ENCODE data around the gene S100A12. TPM values are rescaled to one million over a fixed set of nuclear protein-coding genes. Genes with fewer than 3 reads are reported as not detected.
"Not testable (repeated sequence)": the region's sequence is repeated elsewhere in the genome, so short reads cannot be mapped to it uniquely, and the experiment has no call there.

Gene S100A12
- polyA plus RNA-seq, 1 of the 3 experiments (the other 2 are of a cell fraction), result not detected

DNA sequence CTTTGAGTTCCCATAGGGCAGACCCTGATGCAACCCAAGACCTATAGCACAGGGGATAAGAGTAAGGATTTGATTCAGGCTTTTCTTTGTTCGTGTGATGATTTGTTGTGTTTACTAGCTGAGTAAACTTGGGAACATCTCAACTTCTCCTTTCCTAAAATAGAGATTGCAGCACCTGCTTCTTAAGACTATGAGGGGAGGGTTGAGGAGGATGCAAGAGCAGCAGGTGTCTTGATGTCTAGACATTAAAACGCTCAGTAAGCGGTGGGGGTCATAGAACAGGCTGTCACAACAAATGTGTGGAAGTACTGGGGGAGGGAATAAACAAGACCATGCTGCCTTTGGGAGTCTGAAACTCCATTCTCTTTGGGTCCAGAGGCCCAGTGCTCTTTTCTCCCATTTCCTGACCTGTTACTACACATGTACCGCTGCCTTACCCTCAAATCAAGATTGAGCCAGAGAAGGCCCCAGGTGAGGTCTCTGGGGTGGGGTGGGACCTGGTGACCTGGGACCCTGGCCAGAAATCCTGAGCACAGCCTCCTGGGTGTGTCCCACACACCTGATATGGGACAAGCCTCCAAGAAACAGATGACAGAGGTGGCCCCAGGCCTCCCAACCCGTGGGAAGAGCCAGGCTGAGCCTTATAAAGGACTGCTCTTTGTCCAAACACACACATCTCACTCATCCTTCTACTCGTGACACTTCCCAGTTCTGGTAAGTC, 40.6 kb upstream of the S100A12 start, which contains the start of gene S100A7A:
TSS of gene S100A7A (plus strand) at position 671 of the 721 bp plus-strand sequence. CDS start 1,563 bp downstream, outside the sequence.
- Histone ChIP-seq H3K27ac (ENCODE audit: low read depth in 2 of 2, low read length in 1 of 2) (no peak within 1 kb of the TSS), H3K9me2 (no peaks in the 10 kb centered on the region), H3K36me3 (replicated peaks in 1 of 2; ENCODE audit: control insufficient read depth in 1 of 2, insufficient read depth in 2 of 2, low read length in 1 of 2) (no peaks in the 10 kb centered on the region), H3K4me3 (ENCODE audit: low read depth in 2 of 2, low read length in 1 of 2) (no peak within 1 kb of the TSS), H3K4me2 (no peak within 1 kb of the TSS), H4K20me1 (ENCODE audit: insufficient read depth) (no peaks in the 10 kb centered on the region), H3K79me2 (ENCODE audit: insufficient read depth) (no peaks in the 10 kb centered on the region), H3F3A (replicated peaks; ENCODE audit: insufficient read depth) (no peaks in the 10 kb centered on the region), H3K4me1 (ENCODE audit: control insufficient read depth in 1 of 2, insufficient read depth in 2 of 2, low read depth in 1 of 2, low read length in 1 of 2) (no peaks in the 10 kb centered on the region), H3K9ac (no peak within 1 kb of the TSS), H3K27me3 (ENCODE audit: insufficient read depth) (no peaks in the 10 kb centered on the region), H2AFZ (ENCODE audit: low read depth) (no peak within 1 kb of the TSS), H3K9me3 (no peaks in the 10 kb centered on the region)
- no peak for DNase-seq
- POLR2A ChIA-PET, result no interaction called here
- CTCF ChIA-PET, result no interaction called here
- TF ChIP-seq GABPA (IDR thresholded peaks at IDR 0.05; ENCODE audit: low read depth) (no peak), MEF2A (IDR thresholded peaks at IDR 0.05; ENCODE audit: borderline replicate concordance, low read depth) (no peak), FOXM1 (IDR thresholded peaks at IDR 0.05; ENCODE audit: low read depth) (no peak), TAF1 (IDR thresholded peaks at IDR 0.05; ENCODE audit: borderline replicate concordance, low read depth, low read length) (no peak)
- TF ChIP-seq, protein P1, sequence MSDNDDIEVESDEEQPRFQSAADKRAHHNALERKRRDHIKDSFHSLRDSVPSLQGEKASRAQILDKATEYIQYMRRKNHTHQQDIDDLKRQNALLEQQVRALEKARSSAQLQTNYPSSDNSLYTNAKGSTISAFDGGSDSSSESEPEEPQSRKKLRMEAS (IDR thresholded peaks at IDR 0.05; ENCODE audit: low read depth), result no peak
- TF ChIP-seq, protein P2, sequence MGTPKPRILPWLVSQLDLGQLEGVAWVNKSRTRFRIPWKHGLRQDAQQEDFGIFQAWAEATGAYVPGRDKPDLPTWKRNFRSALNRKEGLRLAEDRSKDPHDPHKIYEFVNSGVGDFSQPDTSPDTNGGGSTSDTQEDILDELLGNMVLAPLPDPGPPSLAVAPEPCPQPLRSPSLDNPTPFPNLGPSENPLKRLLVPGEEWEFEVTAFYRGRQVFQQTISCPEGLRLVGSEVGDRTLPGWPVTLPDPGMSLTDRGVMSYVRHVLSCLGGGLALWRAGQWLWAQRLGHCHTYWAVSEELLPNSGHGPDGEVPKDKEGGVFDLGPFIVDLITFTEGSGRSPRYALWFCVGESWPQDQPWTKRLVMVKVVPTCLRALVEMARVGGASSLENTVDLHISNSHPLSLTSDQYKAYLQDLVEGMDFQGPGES (IDR thresholded peaks at IDR 0.05; ENCODE audit: low read depth, low read length), result no peak
- TF ChIP-seq, protein P3, sequence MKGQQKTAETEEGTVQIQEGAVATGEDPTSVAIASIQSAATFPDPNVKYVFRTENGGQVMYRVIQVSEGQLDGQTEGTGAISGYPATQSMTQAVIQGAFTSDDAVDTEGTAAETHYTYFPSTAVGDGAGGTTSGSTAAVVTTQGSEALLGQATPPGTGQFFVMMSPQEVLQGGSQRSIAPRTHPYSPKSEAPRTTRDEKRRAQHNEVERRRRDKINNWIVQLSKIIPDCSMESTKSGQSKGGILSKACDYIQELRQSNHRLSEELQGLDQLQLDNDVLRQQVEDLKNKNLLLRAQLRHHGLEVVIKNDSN (IDR thresholded peaks at IDR 0.05; ENCODE audit: borderline replicate concordance, low read depth), result no peak
- WGBS (ENCODE audit: low lambda C conversion rate), result 6% methylated on average over 6 of the region's 6 CpGs

DNA sequence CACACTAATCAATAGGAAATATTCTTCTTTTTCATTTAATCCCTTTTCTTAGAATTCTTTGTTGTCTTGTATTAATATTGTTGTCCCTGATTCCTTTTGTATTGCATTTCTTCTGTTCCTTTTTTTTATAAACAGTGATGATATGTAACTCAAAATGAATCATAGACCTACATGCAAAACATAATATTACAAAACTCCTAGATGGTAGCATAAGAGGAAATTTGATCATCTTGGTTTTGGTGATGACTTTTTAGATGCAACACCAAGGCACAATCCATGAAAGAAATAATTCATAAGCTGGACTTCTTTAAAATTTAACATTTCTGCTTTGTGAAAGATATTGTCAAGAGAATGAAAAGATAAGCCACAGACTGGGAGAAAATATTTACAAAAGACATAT, 38.5 kb upstream of the S100A12 start:
- H4K20me1 ChIP-seq (ENCODE audit: insufficient read depth); H2AFZ ChIP-seq (ENCODE audit: low read depth); POLR2A ChIA-PET: not testable (repeated sequence)

DNA sequence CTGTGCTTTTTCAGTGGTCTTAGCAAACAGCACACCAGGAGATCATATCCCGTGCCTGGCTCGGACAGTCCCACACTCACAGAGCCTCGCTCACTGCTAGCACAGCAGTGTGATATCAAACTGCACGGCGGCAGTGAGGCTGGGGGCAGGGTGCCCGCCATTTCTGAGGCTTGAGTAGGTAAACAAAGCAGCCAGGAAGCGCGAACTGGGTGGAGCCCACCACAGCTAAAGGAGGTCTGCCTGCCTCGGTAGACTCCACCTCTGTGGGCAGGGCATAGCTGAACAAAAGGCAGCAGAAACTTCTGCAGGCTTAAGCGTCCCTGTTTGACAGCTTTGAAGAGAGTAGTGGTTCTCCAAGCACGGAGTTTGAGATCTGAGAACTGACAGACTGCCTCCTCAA, 31.9 kb upstream of the S100A12 start:
- H3K79me2 ChIP-seq (ENCODE audit: insufficient read depth); H3K9me3 ChIP-seq; H2AFZ ChIP-seq (ENCODE audit: low read depth); H4K20me1 ChIP-seq (ENCODE audit: insufficient read depth); H3K27me3 ChIP-seq (ENCODE audit: insufficient read depth); POLR2A ChIA-PET; H3K36me3 ChIP-seq (replicated peaks in 1 of 2; ENCODE audit: control insufficient read depth in 1 of 2, insufficient read depth in 2 of 2, low read length in 1 of 2); H3K4me1 ChIP-seq (ENCODE audit: control insufficient read depth in 1 of 2, insufficient read depth in 2 of 2, low read depth in 1 of 2, low read length in 1 of 2); H3F3A ChIP-seq (replicated peaks; ENCODE audit: insufficient read depth); DNase-seq; H3K9me2 ChIP-seq; H3K9ac ChIP-seq; H3K4me3 ChIP-seq (ENCODE audit: low read depth in 2 of 2, low read length in 1 of 2); H3K27ac ChIP-seq (ENCODE audit: low read depth in 2 of 2, low read length in 1 of 2); H3K4me2 ChIP-seq; CTCF ChIA-PET: not testable (repeated sequence)
- 0% methylated on average over 9 of the region's 11 CpGs for WGBS (ENCODE audit: low lambda C conversion rate)

More for the DNA sequence above, 38.5 kb upstream of the S100A12 start:
- H3K4me3 ChIP-seq (ENCODE audit: low read depth in 2 of 2, low read length in 1 of 2); H3F3A ChIP-seq (replicated peaks; ENCODE audit: insufficient read depth); H3K9me2 ChIP-seq; H3K27ac ChIP-seq (ENCODE audit: low read depth in 2 of 2, low read length in 1 of 2); H3K9me3 ChIP-seq; H3K79me2 ChIP-seq (ENCODE audit: insufficient read depth); H3K4me1 ChIP-seq (ENCODE audit: control insufficient read depth in 1 of 2, insufficient read depth in 2 of 2, low read depth in 1 of 2, low read length in 1 of 2); CTCF ChIA-PET; H3K9ac ChIP-seq; H3K4me2 ChIP-seq; H3K27me3 ChIP-seq (ENCODE audit: insufficient read depth); DNase-seq; H3K36me3 ChIP-seq (replicated peaks in 1 of 2; ENCODE audit: control insufficient read depth in 1 of 2, insufficient read depth in 2 of 2, low read length in 1 of 2): not testable (repeated sequence)

DNA sequence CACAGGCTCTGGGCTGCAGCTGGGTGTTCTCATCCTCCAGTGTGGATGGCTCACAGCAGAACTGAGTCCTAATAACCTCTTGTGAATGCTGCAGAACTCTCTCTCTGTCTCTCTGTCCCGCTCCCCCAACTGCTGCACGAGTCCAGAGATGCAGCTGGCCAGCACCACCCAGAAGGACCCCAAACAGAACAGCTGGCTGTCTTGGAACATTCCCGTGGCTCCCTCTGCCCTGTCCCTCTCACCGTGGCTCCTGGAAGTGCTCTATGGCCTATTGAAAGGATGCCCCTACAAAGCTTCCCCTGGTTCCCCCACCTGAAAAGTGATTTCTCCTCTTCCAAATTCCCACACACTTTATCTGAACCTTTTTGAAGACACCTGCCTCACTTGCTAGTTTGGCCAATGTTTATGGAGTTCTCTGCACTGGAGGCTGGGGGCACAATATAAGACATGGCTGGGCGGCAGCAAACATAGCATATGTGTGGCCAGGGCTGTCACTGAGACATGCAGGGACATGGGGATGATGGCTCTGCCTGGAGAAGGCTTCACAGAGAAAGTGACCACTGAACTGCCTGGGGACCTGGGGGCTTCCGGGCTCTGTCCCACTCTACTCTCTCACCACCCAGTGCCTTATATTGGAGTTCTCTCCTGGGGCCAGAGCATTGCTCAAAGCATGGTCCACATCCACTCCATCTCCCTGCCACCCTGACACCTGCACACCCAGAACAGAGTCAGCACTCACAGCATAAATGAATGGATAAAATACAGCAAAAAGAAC, 30.6 kb upstream of the S100A12 start:
- H3K79me2 ChIP-seq (ENCODE audit: insufficient read depth); H3K9me2 ChIP-seq; H3K27ac ChIP-seq (ENCODE audit: low read depth in 2 of 2, low read length in 1 of 2); H3K4me3 ChIP-seq (ENCODE audit: low read depth in 2 of 2, low read length in 1 of 2); H3K36me3 ChIP-seq (replicated peaks in 1 of 2; ENCODE audit: control insufficient read depth in 1 of 2, insufficient read depth in 2 of 2, low read length in 1 of 2); H3F3A ChIP-seq (replicated peaks; ENCODE audit: insufficient read depth); DNase-seq; CTCF ChIA-PET; H3K4me2 ChIP-seq; POLR2A ChIA-PET; H4K20me1 ChIP-seq (ENCODE audit: insufficient read depth); H3K9me3 ChIP-seq; H3K4me1 ChIP-seq (ENCODE audit: control insufficient read depth in 1 of 2, insufficient read depth in 2 of 2, low read depth in 1 of 2, low read length in 1 of 2); H2AFZ ChIP-seq (ENCODE audit: low read depth); H3K9ac ChIP-seq: not testable (repeated sequence)
- H3K27me3 ChIP-seq (ENCODE audit: insufficient read depth), result peaks cover 16% of the 10 kb centered on the region; the same call in 1 of the 2 replicates
- WGBS (ENCODE audit: low lambda C conversion rate), result 7% methylated on average over 5 of the region's 6 CpGs

Data from SK-N-SH (cell line).